Liver (tissue), 9 donors: ENCODE data around the gene ACD. TPM values are rescaled to one million over a fixed set of nuclear protein-coding genes. Genes with fewer than 3 reads are reported as not detected.

Experiments
- DNase-seq: peaks from one replicate; pipeline ENCODE4 v3.0.0-alpha.2; 2017; ENCODE audit warnings: low spot score
- H3K27ac ChIP-seq, 2 donors: one replicate each; pipeline ENCODE4 v1.7.0; 2013; ENCODE audit warnings: inconsistent platforms in 2 of 2, low read length in 2 of 2, control low read depth in 1 of 2, low read depth in 1 of 2, mild to moderate bottlenecking in 1 of 2
- H3K27me3 ChIP-seq, 4 donors: one replicate each; pipeline versions ENCODE4 v1.6.1 to v1.7.0; 2013; ENCODE audit warnings: low read length in 3 of 4, inconsistent platforms in 1 of 4, mild to moderate bottlenecking in 1 of 4, moderate library complexity in 1 of 4; ENCODE audit not compliant: control insufficient read depth in 4 of 4, insufficient read depth in 4 of 4
- H3K36me3 ChIP-seq, 4 donors: one replicate each; pipeline versions ENCODE4 v1.6.1 to v1.7.0; 2013; ENCODE audit warnings: low read length in 3 of 4, mild to moderate bottlenecking in 3 of 4, low read depth in 1 of 4, moderate library complexity in 1 of 4; ENCODE audit not compliant: control insufficient read depth in 4 of 4, insufficient read depth in 3 of 4
- H3K4me1 ChIP-seq, 4 donors: one replicate each; pipeline versions ENCODE4 v1.6.1 to v1.7.0; 2013; ENCODE audit warnings: low read length in 3 of 4, mild to moderate bottlenecking in 3 of 4, moderate library complexity in 1 of 4; ENCODE audit not compliant: control insufficient read depth in 4 of 4, insufficient read depth in 4 of 4
- H3K4me3 ChIP-seq, 3 donors: one replicate each; pipeline versions ENCODE4 v1.6.1 to v1.7.0; 2013; ENCODE audit warnings: low read length in 3 of 3, control low read depth in 1 of 3, low read depth in 1 of 3, mild to moderate bottlenecking in 1 of 3
- H3K9ac ChIP-seq, 2 donors: one replicate each; pipeline ENCODE4 v1.7.0; 2013; ENCODE audit warnings: low read length in 2 of 2, mild to moderate bottlenecking in 2 of 2, moderate library complexity in 2 of 2, control low read depth in 1 of 2, low read depth in 1 of 2
- H3K9me3 ChIP-seq, 4 donors: one replicate each; pipeline versions ENCODE4 v1.6.1 to v1.7.0; 2013; ENCODE audit warnings: low read length in 3 of 4; ENCODE audit not compliant: control insufficient read depth in 4 of 4
- ATF3 ChIP-seq: IDR thresholded peaks from 2 replicates; pipeline ENCODE4 v1.6.1; 2016; ENCODE audit warnings: antibody characterized with exemption
- CTCF ChIP-seq: fragments of 150-350 bp; IDR thresholded peaks from 2 replicates; pipeline ENCODE4 v1.5.1; 2017; ENCODE audit warnings: improper control_type of control experiment, low read depth, low read length; ENCODE audit not compliant: missing input control
- EGR1 ChIP-seq, 2 donors: IDR thresholded peaks; 2 replicates each; pipeline ENCODE4 v1.6.1; 2016 to 2018; ENCODE audit warnings: antibody characterized with exemption in 2 of 2, low read depth in 2 of 2
- FOXA1 ChIP-seq: IDR thresholded peaks from 2 replicates; pipeline ENCODE4 v1.6.1; 2016; ENCODE audit warnings: antibody characterized with exemption
- FOXA2 ChIP-seq: IDR thresholded peaks from 2 replicates; pipeline ENCODE4 v1.6.1; 2016; ENCODE audit warnings: antibody characterized with exemption
- GABPA ChIP-seq, 2 donors: IDR thresholded peaks in 1 of 2; conservative IDR thresholded peaks in 1 of 2; 2 replicates each; pipeline ENCODE4 v1.6.1; 2016; ENCODE audit warnings: antibody characterized with exemption in 2 of 2, mild to moderate bottlenecking in 1 of 2, moderate library complexity in 1 of 2
- HNF4A ChIP-seq, 2 donors: conservative IDR thresholded peaks; 2 replicates each; pipeline ENCODE4 v1.6.1; 2016; ENCODE audit warnings: antibody characterized with exemption in 2 of 2, mild to moderate bottlenecking in 2 of 2
- HNF4G ChIP-seq: IDR thresholded peaks from 2 replicates; pipeline ENCODE4 v1.6.1; 2016; ENCODE audit warnings: antibody characterized with exemption
- JUND ChIP-seq, 2 donors: IDR thresholded peaks; 2 replicates each; pipeline ENCODE4 v1.6.1; 2016; ENCODE audit warnings: antibody characterized with exemption in 2 of 2
- MAX ChIP-seq: IDR thresholded peaks from 2 replicates; pipeline ENCODE4 v1.6.1; 2016; ENCODE audit warnings: antibody characterized with exemption
- NR2F2 ChIP-seq: IDR thresholded peaks from 2 replicates; pipeline ENCODE4 v1.6.1; 2016; ENCODE audit warnings: antibody characterized with exemption
- RAD21 ChIP-seq, 2 donors: IDR thresholded peaks; 2 replicates each; pipeline ENCODE4 v1.6.1; 2016; ENCODE audit warnings: antibody characterized with exemption in 2 of 2, mild to moderate bottlenecking in 2 of 2
- REST ChIP-seq: IDR thresholded peaks from 2 replicates; pipeline ENCODE4 v1.6.1; 2016; ENCODE audit warnings: antibody characterized with exemption, mild to moderate bottlenecking
- RXRA ChIP-seq, 2 donors: IDR thresholded peaks; 2 replicates each; pipeline ENCODE4 v1.6.1; 2017 to 2018; ENCODE audit warnings: antibody characterized with exemption in 2 of 2, mild to moderate bottlenecking in 1 of 2
- SP1 ChIP-seq: IDR thresholded peaks from 2 replicates; pipeline ENCODE4 v1.6.1; 2018; ENCODE audit warnings: antibody characterized with exemption, mild to moderate bottlenecking
- TAF1 ChIP-seq: conservative IDR thresholded peaks from 2 replicates; pipeline ENCODE4 v1.6.1; 2016; ENCODE audit warnings: antibody characterized with exemption, mild to moderate bottlenecking
- YY1 ChIP-seq: IDR thresholded peaks from 2 replicates; pipeline ENCODE4 v1.6.1; 2016; ENCODE audit warnings: antibody characterized with exemption, mild to moderate bottlenecking
- ZBTB33 ChIP-seq: IDR thresholded peaks from 2 replicates; pipeline ENCODE4 v1.6.1; 2016; ENCODE audit warnings: antibody characterized with exemption
- WGBS: extraction: QIAGEN DNeasy Blood & Tissue Kit; methylation state at CpG from one replicate; pipeline ENCODE4 v1.1.7; 2013; 5-methylcytosine and 5-hydroxymethylcytosine counted together
- polyA plus RNA-seq, 2 donors: library from polyadenylated mRNA; stranded (reverse) in 1 of 2; unstranded in 1 of 2; fragments of 200-250 nt in 1 of 2; fragments of >200 nt in 1 of 2; fragmentation: Nextera tagmentation in 1 of 2; extraction: Ambion mirVana in 1 of 2; gene quantifications; one replicate each; pipeline versions ENCODE4 v1.2.1 to v1.2.3, GENCODE V29; 2013 to 2015
- total RNA-seq, 2 donors: library from RNA; depleted of rRNA; stranded (reverse); fragments of >200 nt; gene quantifications; one replicate each; pipeline ENCODE4 v1.2.3, GENCODE V29; 2014
- donor health status: healthy.
- donor health status: healthy.
- donor health status: healthy.
- donor health status: healthy.
- donor health status: healthy.

The ACD gene
- total and polyA plus RNA-seq, 4 donors, result 4.3 to 5.6 (median 5.1) TPM

GRCh38 chr16:67667817-67668494, 7.9 kb upstream of the ACD start:
- WGBS, result 17% methylated on average over 18 of the region's 18 CpGs
- peak overlapping the region in 1 of 2 donors; percentile 86 for H3K9ac ChIP-seq
- H3K27me3 ChIP-seq, result no peaks in the 10 kb centered on the region

More at GRCh38 chr16:67667817-67668494, 7.9 kb upstream of the ACD start:
- H3K27ac ChIP-seq, result peak overlapping the region; percentile 92 to 94
- H3K36me3 ChIP-seq, result no peaks in the 10 kb centered on the region
- peak; percentile 73 for DNase-seq
- no peaks in the 10 kb centered on the region for H3K9me3 ChIP-seq
- H3K4me3 ChIP-seq, result peak overlapping the region in 2 of 3 donors; percentile 57 to 80
- TF ChIP-seq NR2F2 (no peak), HNF4A (conservative IDR thresholded peaks at IDR 0.05) (peak; percentile 32 to 45), RXRA (IDR thresholded peaks at IDR 0.05) (peak; percentile 49 to 61), FOXA1 (no peak), HNF4G (peak; percentile 18), GABPA (IDR thresholded peaks at IDR 0.05 in 1 of 2, conservative IDR thresholded peaks at IDR 0.05 in 1 of 2) (no peak), FOXA2 (no peak), TAF1 (no peak), YY1 (peak; percentile 76), ATF3 (no peak), REST (no peak), JUND (IDR thresholded peaks at IDR 0.05) (no peak), MAX (peak; percentile 56), CTCF (peak; percentile 88), SP1 (peak; percentile 42), RAD21 (IDR thresholded peaks at IDR 0.05) (peak; percentile 83 to 90), ZBTB33 (no peak), EGR1 (IDR thresholded peaks at IDR 0.05; ENCODE audit: low read depth in 2 of 2) (no peak)
- H3K4me1 ChIP-seq, result peaks cover 18 to 61% (median 41%) of the 10 kb centered on the region in 4 donors
